GM12891 (cell line): ENCODE results near the gene EFNB3.

ENCODE experiments used
- POLR2A ChIP-seq: IDR thresholded peaks from 2 replicates; pipeline ENCODE4 v1.6.1; 2011; ENCODE audit warnings: low read depth, low read length, control low read depth
- POLR2AphosphoS5 ChIP-seq: IDR thresholded peaks from 2 replicates; pipeline ENCODE4 v1.6.1; 2011; ENCODE audit warnings: low read depth, low read length, control low read depth
- SPI1 ChIP-seq: IDR thresholded peaks from 2 replicates; pipeline ENCODE4 v1.6.1; 2011; ENCODE audit warnings: low read depth, low read length, control low read depth

- TF ChIP-seq SPI1 = no peak
- TF ChIP-seq POLR2A = no peak
- no peak for TF ChIP-seq POLR2AphosphoS5
These were observed 11.2 kb downstream of the EFNB3 start for GRCh38 chr17:7715936-7716886.
